ENCODE results near the gene KDM3B.

Gene KDM3B

DNA sequence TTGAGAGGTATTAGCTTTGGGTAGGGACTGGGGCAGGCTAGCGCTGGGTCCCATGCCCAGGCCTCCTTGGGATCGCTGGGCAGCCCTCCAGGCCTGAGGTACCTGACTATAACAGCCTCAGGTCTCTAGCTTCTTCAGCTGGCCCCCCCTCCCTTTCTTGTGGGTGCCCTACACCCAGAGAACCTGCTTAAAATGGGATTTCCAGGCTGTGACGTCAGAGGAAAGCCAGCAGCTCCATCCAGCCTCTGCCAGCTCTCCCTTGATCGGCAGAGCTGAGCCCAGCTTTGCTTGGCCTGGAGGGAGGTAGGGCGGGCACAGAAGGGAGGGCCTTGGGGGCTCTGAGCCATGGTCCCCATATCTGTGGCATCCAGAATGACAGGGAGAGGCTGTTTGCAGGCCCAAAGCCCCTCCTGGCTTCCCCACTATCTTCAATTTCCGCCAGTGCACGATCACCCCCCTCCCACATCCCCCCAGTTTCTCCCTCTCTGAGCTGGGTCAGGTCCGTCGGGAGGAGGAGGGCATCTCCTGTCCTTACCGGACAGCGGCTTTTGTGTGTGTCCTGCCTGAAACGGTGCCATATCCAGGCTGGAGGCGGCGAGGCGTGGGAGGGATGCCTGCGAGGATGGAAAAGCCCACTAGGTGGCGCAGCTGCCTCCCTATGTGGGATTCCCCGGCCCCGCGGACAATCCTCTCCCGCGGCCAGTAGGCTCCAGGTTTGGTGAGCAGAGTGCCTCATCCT, 97.2 kb downstream of the KDM3B start:
- DNase-seq (ENCODE audit: low read depth) = peak; percentile 84

DNA sequence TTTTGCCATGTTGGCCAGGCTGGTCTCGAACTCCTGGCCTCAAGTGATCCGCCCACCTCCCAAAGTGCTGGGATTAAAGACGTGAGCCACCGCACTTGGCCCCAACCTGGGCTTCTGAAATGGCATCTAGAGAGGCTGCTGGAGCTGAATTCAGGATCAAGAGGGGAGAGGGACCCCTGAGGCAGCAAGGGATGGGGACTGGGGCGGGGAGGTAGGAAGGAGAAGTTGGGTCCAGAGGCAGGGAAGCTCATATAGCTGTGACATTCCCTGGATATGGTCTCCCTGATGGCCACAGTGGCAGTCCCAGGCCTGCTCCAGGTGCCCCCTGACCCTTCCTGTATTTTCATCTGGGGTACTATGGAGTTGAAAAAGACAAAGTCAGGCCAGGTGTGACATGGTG, 98.5 kb downstream of the KDM3B start:
- DNase-seq (ENCODE audit: low read depth) = no peak

DNA sequence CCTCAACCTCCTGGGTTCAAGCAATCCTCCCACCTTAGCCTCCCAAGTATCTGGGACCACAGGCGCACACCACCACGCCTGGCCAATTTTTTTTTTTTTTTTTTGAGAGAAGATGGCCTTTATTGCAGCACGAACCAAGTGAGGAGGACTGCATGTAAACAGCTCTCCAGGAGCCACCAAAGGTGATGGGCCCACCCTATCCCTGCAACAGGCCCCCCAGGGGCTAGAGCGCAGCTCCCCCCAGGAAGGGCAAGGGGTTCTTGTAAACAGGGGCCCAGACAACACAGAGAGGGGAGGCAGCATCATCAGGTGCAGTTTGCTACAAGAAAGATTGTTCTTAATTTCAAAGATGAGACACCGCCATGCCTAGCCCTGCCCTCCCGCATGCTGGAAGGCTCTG, 100.2 kb downstream of the KDM3B start:
- no peak for DNase-seq (ENCODE audit: low read depth)

DNA sequence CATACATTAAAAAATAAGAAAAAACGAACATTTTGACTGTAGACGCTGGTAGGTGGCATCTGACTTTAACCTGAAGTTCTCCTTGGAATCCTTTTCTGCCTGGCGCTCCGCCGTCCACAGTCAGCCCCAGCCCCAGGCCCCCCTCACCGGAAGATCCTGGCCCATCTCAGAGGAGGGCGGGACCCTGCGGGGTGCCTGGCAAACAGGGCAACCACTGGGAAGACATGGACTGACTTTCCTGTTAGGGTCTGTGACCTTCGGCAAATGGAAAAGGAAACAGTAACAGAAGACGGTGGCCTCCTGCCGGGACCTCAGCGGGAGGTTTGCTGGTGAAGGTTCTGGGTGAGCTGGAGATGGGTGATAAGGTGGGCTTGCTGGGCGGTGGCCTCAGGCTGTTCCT, 101.1 kb downstream of the KDM3B start:
- DNase-seq (ENCODE audit: low read depth) = no peak

DNA sequence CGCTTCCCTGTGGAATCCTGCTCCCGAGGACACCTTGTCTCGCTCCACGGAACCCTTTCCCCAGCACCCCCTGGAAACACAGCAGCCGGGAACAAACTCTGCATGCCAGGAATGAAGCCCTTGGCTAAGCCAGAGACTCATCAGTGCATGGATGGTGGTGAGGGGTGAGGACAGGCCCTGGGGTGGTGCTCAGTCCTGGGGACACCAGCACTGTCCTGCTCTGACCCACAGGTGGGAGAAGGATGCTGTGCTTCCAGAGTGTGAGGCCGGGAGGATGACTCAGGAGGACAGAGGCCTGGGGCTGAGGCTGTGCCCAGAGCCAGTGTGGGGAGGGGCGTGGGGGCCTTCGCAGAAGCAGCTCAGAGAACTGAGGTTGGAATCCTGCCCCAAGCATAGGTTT, 101.6 kb downstream of the KDM3B start:
- DNase-seq (ENCODE audit: low read depth) = no peak

DNA sequence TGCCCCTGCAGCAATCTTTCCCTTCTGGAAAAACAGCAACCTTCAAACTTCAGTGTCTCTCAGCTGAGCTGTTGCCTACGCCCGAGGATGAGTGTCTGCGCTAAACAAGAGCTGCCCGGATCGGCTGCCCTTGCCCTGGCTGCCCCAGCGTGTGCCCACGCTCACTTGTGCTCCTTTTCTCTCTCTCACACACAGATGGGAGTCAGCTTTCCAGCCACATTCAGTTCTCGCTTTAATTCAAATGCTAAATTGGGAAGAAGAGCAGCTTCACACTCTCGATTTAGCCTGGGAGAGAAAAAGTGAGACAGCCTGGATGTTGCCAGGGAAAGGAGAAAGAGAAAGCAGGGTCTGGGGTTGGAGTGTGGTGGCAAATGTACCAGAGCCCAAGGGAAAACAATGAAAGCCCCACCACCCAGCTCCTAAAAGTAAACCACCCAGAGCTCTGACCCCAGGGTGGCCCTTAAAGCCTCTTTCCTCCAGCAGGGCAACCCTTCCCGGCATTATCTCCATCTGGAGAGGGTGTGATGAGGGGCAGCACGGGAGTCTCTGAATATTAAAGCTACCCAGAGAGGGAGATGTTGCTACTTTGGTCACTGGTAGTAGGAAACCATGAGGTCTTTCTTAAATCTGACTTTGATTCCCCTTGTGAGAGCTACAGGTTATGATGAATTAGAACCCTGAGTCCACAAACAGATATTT, 102.9 kb downstream of the KDM3B start:
- DNase-seq (ENCODE audit: low read depth) = no peak

DNA sequence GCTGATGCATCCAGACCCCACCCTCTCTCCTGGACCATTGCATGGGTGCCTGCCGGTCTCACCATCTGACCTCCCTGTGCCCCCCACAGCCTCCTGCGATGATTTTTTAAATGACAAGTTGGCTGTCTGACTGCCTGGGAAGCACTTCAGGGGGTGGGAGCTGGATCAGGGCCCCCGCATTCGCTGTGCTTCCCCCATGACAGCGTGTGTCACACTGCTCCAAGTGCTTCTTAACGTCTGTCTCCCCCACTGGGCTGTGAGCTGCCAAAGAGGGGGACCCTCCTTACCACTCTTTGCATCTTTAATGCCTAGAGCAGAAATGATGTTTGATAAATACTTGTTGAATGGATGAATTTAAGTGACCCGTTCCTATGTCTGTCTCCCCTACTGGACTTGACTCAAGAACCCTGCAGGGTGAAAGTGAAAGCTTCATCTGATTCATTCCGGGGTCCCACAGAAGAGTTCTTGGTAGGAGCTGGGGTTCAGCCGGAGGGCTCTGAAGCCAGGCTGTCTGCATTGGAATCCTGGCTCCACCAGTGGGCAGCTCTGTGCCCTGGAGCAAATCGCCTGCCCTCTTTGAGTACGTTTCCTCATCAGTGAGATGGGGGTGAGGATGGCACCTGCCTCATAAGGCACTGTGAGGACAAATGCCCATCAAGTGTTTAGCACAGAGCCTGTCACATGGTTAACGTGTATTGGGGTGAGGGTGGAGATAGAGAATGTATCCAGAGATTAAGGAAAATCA, 105.2 kb downstream of the KDM3B start:
- DNase-seq (ENCODE audit: low read depth) = no peak

DNA sequence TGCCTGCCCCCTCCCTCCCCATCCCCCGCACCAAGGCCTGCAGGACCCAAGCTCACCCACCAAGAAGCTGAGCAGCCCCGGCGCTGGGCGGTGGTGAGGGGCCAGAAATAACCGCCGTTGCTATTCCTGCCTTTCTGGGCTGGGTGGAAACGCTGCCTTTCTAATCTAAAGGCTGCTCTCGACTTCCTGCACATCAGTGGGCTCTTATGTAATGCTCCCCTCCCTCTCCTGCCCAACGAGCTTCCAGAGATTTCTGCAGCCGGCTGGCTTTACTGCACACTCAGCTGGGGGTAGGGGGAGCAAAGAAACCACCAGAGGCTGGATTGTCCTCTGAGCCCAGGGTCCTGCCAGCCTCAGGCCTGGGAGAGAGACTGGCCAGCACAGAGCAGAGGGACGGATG, 105.9 kb downstream of the KDM3B start:
- DNase-seq (ENCODE audit: low read depth) = no peak

DNA sequence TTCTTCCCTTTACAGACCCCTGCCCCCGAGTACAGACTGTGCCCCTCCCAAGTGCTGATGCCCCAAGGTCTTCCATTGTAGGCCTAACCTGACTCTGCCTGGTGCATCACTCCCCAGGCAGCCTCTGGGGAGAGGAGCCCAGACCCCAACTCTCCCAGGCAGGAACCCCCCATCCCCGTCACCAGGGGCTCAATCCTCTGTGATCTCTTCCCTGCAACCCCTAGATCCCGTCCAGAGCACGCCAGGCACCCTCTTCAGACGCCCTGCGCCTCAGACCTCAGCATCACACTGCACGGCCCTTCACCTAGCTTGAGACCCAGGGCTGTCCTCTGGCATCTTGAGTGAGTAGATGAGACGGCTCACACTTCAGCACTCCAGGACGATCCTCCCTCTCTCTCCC, 106.4 kb downstream of the KDM3B start:
- no peak for DNase-seq (ENCODE audit: low read depth)

DNA sequence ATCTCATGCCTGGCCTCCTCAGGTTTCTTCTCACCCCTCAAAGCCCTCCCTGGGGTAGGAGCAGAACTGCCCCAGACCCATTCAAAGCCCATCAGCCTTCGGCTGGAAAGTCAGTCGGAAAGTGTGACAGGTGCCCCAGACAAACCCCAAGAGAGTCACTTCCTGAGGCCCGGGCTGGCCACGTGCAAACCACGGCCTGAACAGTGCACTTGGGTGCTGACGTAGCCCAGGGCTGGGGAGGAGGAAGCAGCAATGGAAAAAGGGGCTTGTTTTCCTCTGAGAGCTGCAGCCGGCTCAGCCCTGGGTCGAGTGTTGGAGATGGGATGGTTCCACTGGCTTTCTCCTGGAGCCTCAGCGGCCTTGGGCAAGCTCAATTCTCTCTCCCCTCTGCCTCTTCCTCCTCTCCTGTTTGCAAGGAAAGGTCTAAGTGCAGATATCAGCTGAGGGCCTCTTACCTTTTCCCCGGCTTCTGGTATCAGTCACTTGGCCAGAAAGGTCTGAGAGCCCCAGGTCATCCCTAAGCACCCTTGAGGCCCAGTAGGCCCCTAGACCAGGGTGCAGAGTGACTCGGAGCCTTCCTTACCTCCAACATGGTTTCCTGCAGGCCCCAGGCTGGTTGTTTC, 106.9 kb downstream of the KDM3B start:
- DNase-seq (ENCODE audit: low read depth) = peak; percentile 84

DNA sequence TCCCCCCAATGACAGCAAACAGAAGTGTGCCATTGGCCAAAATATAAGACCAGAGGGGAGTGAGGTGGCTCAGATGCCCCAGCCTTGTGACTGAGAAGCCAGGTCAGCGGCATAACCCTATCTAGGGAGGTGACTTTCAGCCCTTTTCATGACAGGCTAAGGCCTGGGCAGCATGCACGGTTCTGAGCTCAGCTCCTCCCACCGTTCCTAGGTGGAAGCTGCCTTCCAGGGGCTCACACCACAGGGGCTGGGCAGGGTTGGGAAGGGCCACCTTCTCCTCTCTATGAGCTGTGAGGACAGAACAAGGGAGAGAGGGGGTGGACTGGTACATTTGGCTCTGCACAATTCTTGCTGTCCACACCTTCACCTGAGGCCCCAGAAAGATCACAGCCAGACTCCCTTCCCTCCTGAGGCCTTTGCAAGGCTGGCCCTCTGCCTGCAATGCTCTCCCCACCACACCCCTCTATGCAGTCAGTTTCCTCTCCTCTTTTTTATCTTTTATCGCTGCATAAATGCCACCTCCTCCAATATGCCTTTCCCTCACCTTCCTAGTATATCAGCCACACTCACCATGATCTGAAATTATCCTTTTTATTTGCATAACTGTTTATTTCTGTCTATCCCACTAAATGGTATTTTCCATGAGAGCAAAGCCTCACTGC, 107.7 kb downstream of the KDM3B start:
- no peak for DNase-seq (ENCODE audit: low read depth)

DNA sequence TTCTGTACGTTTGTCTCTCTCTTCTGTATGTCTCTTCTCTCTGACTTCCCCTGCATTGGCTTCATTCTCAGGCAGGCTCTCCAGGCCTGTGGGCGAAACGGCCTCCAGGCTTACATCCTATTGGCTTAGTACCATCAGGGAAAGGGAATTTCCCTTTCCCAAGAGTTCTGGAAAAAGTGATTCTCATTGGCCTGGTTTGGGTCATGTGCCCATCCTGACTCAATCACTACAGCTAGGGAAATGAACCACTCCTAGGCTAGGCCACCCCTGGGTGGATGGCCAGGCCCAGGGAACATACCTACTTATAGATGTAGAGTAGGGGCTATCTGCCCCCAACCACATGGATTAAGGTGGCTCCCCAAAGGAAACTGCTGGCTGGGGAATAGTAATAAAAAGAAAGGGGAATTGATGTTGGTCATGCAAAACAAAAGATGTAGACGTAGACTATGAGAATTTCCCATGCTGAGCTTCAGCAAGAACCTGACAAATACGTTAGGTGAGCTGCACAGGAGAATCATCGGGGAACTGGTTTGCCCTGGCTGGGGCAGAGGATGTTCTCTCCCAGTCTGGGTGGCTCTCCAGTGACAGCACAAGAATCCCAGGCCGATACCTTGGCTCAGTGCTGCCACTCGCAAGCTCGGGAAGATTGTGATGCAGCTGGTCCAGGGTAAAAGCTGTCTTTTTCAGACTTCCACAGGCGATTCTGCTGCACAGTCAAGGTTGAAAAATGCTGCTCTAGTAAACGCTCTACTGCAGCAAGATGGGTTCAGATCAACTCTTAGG, 109.0 kb downstream of the KDM3B start:
- no peak for DNase-seq (ENCODE audit: low read depth)

DNA sequence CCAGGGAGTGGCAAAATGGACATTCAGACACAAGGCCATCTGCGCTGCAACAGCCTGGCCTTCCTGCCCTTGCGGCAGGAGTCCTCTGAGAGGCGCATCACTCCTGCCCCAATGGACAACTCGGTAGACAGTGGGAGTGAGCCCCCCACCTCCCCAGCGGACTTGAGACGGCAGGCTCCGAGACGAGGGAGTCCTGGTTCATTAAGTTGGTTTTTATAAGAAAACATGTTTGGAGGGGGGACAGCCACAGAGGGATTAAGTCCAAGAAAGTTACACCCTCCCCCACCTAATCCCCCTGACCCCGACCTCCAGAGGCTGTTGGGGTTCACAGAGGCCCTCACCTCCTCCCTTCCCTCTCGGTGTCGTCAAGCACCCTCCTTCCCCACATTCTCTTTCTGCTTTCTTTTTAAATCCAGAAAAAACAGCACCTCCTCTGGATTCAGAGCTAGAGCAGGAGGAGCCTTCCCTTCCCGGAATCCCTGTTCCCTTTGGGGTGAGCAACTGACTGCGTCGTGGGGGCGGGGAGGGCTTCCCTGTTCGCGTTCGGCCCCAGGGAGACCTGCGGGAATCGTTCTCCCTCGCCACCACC, 111.0 kb downstream of the KDM3B start:
- DNase-seq (ENCODE audit: low read depth) = no peak

DNA sequence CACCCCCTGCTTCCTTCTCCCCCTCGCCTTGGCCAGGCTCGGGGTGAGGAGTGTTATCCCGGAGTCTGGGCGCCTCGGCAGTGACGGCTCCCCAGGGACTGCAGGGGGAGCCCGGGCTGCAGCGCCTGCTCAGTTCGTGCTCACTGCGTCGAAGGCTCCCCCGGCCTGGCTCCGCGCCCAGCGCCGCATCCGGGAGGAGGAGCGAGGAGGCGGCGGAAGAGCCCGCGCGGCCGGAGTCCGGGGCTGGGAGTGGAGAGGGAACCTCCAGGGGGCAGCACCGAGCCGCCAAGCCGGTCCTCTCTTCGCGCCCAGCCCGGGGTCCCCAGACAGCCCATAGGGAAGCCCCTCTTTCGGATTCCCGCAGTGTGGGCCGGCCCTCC, 111.5 kb downstream of the KDM3B start:
- peak; percentile 94 for DNase-seq (ENCODE audit: low read depth)

DNA sequence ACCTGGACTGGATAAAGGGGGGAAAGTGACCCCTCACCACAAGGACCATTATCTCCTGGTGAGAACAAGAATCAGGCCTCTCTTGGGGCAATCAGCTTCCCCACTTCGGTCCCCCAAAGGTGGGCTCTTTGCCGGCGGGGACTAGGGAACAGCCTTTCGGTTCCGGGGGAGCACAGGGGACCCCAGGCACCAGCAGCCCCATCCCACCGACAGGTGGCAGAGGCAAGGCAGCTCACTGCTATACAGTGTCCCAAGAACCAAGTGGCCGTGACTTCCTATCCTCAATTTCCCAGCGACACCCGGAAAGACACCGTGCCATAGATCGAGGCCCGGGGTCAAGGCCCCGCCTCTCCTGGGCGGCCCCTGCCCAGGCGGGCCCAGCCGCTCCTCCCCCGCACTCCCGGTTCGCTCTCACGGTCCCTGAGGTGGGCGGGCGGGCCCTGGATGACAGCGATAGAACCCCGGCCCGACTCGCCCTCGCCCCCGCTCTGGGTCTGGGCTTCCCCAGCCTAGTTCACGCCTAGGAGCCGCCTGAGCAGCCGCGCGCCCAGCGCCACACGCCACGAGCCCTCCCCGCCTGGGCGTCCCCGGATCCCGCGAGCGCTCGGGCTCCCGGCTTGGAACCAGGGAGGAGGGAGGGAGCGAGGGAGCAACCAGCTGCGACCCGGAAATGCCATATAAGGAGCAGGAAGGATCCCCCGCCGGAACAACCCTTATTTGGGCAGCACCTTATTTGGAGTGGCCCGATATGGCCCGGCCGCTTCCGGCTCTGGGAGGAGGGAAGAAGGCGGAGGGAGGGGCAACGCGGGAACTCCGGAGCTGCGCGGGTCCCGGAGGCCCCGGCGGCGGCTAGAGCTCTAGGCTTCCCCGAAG, 112.1 kb downstream of the KDM3B start:
- DNase-seq (ENCODE audit: low read depth) = peak; percentile 91

DNA sequence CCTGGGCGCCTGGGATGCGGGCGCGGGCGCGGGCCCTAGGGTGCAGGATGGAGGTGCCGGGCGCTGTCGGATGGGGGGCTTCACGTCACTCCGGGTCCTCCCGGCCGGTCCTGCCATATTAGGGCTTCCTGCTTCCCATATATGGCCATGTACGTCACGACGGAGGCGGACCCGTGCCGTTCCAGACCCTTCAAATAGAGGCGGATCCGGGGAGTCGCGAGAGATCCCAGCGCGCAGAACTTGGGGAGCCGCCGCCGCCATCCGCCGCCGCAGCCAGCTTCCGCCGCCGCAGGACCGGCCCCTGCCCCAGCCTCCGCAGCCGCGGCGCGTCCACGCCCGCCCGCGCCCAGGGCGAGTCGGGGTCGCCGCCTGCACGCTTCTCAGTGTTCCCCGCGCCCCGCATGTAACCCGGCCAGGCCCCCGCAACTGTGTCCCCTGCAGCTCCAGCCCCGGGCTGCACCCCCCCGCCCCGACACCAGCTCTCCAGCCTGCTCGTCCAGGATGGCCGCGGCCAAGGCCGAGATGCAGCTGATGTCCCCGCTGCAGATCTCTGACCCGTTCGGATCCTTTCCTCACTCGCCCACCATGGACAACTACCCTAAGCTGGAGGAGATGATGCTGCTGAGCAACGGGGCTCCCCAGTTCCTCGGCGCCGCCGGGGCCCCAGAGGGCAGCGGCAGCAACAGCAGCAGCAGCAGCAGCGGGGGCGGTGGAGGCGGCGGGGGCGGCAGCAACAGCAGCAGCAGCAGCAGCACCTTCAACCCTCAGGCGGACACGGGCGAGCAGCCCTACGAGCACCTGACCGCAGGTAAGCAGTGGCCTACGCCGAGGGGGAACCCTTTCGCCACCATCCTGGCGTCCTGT, 113.0 kb downstream of the KDM3B start, which contains the start of gene EGR1:
TSS of gene EGR1 (plus strand) at position 219 of the 864 bp plus-strand sequence. CDS start at position 502, 283 bp downstream.
- peak; percentile 91 for DNase-seq (ENCODE audit: low read depth)

DNA sequence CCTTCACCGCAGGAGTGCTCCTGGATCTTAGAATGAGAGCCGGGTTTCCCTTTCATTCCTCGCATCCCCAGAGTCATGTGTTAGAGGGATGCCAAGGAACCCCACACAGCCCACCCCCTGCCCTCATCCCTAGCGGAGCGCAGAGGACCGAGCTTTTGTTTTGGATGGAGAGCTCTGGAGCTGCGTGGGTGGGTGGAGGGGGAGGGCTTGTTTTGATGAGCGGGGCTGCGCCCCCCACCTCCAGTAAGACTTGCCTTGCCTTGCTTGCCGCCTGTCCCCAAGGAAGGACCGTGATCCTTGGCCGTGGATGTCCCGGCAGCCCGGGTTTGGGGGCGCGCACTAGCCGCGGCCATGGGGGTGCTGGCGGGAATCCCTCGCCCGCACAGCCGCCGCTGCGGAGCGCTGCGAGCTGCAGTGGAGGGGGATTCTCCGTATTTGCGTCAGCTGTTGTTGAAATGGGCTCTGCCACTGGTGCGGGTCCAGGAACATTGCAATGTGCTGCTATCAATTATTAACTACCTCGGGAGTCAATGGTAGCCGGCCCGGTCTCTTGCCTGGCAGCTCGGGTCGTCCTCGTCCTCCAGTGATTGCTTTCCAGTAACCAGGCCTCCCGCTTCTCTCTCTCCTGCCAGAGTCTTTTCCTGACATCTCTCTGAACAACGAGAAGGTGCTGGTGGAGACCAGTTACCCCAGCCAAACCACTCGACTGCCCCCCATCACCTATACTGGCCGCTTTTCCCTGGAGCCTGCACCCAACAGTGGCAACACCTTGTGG, 113.8 kb downstream of the KDM3B start:
- no peak for DNase-seq (ENCODE audit: low read depth)
